ENCODE results near the gene BPIFA3. TPM values are rescaled to one million over a fixed set of nuclear protein-coding genes. Genes with fewer than 3 reads are reported as not detected.

The BPIFA3 gene
- total RNA-seq, 4 donors from 2014 or later = not detected

- Histone ChIP-seq H3K4me3 (no peak overlapping the region), H3K36me3 (no peaks in the 10 kb centered on the region), H3K4me1 (no peaks in the 10 kb centered on the region), H3K9me3 (no peaks in the 10 kb centered on the region), H3K27ac (no peak overlapping the region), H3K27me3 (no peaks in the 10 kb centered on the region)
- no peak for TF ChIP-seq CTCF (IDR thresholded peaks at IDR 0.05)
- intact Hi-C loops (cut with DNase I; ENCODE audit: low total_unique reads) = no loop called here
- DNase-seq = no peak
These were observed 20.8 kb downstream of the BPIFA3 start for GRCh38 chr20:33237989-33238388.

- TF ChIP-seq CTCF (IDR thresholded peaks at IDR 0.05) (no peak), POLR2A (IDR thresholded peaks at IDR 0.05) (no peak)
- Histone ChIP-seq H3K4me1 (no peaks in the 10 kb centered on the region), H3K36me3 (no peaks in the 10 kb centered on the region), H3K27me3 (no peaks in the 10 kb centered on the region), H3K27ac (no peak overlapping the region), H3K9me3 (no peaks in the 10 kb centered on the region), H3K4me3 (no peak overlapping the region)
- intact Hi-C loops (cut with DNase I; ENCODE audit: low total_unique reads) = no loop called here
- DNase-seq = no peak
These were observed 22.3 kb downstream of the BPIFA3 start for GRCh38 chr20:33239418-33239817.

GRCh38 chr20:33239979-33240736, 23.0 kb downstream of the BPIFA3 start:
- H3K27me3 ChIP-seq = no peaks in the 10 kb centered on the region
- no peak for TF ChIP-seq CTCF (IDR thresholded peaks at IDR 0.05)
- TF ChIP-seq POLR2A (IDR thresholded peaks at IDR 0.05) = no peak
- no peak overlapping the region for H3K27ac ChIP-seq
- H3K4me3 ChIP-seq = no peak overlapping the region
- intact Hi-C loops (cut with DNase I; ENCODE audit: low total_unique reads) = no loop called here
- H3K4me1 ChIP-seq = no peaks in the 10 kb centered on the region
- no peaks in the 10 kb centered on the region for H3K9me3 ChIP-seq
- DNase-seq = no peak
- no peaks in the 10 kb centered on the region for H3K36me3 ChIP-seq

- no peak for DNase-seq
- intact Hi-C loops (cut with DNase I; ENCODE audit: low total_unique reads) = no loop called here
- Histone ChIP-seq H3K9me3 (no peaks in the 10 kb centered on the region), H3K4me3 (no peak overlapping the region), H3K4me1 (no peaks in the 10 kb centered on the region), H3K27ac (no peak overlapping the region), H3K36me3 (no peaks in the 10 kb centered on the region), H3K27me3 (no peaks in the 10 kb centered on the region)
- no peak for TF ChIP-seq POLR2A (IDR thresholded peaks at IDR 0.05)
- no peak for TF ChIP-seq CTCF (IDR thresholded peaks at IDR 0.05)
These were observed 23.8 kb downstream of the BPIFA3 start for GRCh38 chr20:33240923-33241322.

GRCh38 chr20:33242319-33243100, 25.4 kb downstream of the BPIFA3 start:
- Histone ChIP-seq H3K36me3 (no peaks in the 10 kb centered on the region), H3K4me3 (no peak overlapping the region), H3K27me3 (no peaks in the 10 kb centered on the region), H3K4me1 (no peaks in the 10 kb centered on the region), H3K27ac (no peak overlapping the region), H3K9me3 (no peaks in the 10 kb centered on the region)
- no peak for TF ChIP-seq POLR2A (IDR thresholded peaks at IDR 0.05)
- no peak for TF ChIP-seq CTCF (IDR thresholded peaks at IDR 0.05)
- DNase-seq = no peak
- intact Hi-C loops (cut with DNase I; ENCODE audit: low total_unique reads) = no loop called here
